Mammary epithelial cell (primary cell): ENCODE data around the gene PLPPR1.

Experiments used
- CTCF ChIP-seq, 2 donors: IDR thresholded peaks in 1 of 2; conservative IDR thresholded peaks in 1 of 2; 2 replicates each; pipeline ENCODE4 v1.5.1; 2011 to 2012; ENCODE audit warnings: inconsistent platforms in 2 of 2, low read length in 2 of 2, mild to moderate bottlenecking in 2 of 2, control low read depth in 1 of 2, low read depth in 1 of 2; ENCODE audit not compliant: insufficient read depth in 1 of 2; ENCODE audit errors: extremely low read depth in 1 of 2
- EZH2 ChIP-seq: IDR thresholded peaks from 2 replicates; pipeline ENCODE4 v1.6.1; 2012; ENCODE audit warnings: low read length, inconsistent platforms, borderline replicate concordance

DNA sequence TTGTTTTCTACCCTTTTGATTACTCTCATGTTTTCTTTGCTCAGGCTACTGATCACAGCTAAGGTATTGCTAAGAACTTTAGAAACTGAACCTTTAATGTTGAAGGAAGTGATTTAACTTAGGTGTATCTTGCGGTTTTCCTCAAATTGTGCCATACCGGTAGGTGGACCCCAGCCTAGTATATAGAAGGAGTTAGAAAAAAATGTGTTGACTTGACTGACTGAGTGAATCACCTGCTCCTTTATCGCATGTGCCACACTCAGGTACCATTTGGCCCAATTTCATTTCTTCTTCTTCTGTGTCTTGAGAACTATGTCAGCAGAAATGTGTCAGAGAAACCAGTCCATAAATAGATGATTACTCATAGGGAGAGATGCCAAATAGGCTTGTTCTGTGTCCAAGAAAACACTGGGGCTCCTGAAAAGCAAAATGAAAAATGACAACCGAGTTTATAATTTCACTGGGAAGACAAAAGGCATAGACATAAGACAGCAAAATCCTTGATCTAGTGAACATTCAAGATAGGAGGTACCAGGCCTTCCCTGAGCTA lies 19.4 kb downstream of the PLPPR1 start:
- TF ChIP-seq CTCF (conservative IDR thresholded peaks at IDR 0.05 in 1 of 2, IDR thresholded peaks at IDR 0.05 in 1 of 2; ENCODE audit: extremely low read depth in 1 of 2, insufficient read depth in 1 of 2, low read depth in 1 of 2, low read length in 2 of 2) (no peak), EZH2 (no peak)
